ENCODE data around the gene FBLN1.

- no peak for TF ChIP-seq CTCF (CRISPR knock-in tag; IDR thresholded peaks at IDR 0.05)
- no peak for TF ChIP-seq POLR2A (IDR thresholded peaks at IDR 0.05; ENCODE audit: insufficient read depth in 1 of 2, low read depth in 2 of 2, low read length in 2 of 2)
- no peak for TF ChIP-seq SOX13 (IDR thresholded peaks at IDR 0.05)
- TF ChIP-seq SOX13 (CRISPR knock-in tag; conservative IDR thresholded peaks at IDR 0.05 in 1 of 2, IDR thresholded peaks at IDR 0.05 in 1 of 2): no peak
- TF ChIP-seq JUND (CRISPR knock-in tag; IDR thresholded peaks at IDR 0.05): no peak
Observed at GRCh38 chr22:45525480-45525879, 22.8 kb downstream of the FBLN1 start.

All from HepG2 (cell line).